Endometrium (tissue), 2 donors: Measurements from ENCODE around the gene NCKAP5L.
"Not testable (repeated sequence)": the region's sequence is repeated elsewhere in the genome, so short reads cannot be mapped to it uniquely, and the experiment has no call there.

Source experiments
- FAIRE-seq: peaks from 2 replicates; lab custom pipeline; 2012; peaks lifted over from hg19 to GRCh38; lab: Jason Lieb, UNC
- donor health status: control.
- donor health status: control.

Gene NCKAP5L

DNA sequence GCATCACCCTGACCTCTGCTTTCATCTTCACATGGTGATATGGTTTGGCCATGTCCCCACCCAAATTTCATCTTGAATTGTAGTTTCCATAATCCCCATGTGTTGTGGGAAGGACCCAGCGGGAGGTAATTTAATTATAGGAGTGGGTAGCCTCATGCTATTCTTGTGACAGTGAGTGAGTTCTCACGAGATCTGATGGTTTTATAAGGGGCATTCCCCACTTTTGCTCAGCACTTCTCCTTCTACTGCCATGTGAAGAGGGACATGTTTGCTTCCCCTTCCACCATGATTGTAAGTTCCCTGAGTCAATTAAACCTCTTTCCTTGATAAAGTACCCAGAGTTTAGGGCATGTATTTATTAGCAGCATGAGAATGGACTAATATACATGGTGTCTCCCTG lies 48.6 kb downstream of the NCKAP5L start:
- no peak for FAIRE-seq

DNA sequence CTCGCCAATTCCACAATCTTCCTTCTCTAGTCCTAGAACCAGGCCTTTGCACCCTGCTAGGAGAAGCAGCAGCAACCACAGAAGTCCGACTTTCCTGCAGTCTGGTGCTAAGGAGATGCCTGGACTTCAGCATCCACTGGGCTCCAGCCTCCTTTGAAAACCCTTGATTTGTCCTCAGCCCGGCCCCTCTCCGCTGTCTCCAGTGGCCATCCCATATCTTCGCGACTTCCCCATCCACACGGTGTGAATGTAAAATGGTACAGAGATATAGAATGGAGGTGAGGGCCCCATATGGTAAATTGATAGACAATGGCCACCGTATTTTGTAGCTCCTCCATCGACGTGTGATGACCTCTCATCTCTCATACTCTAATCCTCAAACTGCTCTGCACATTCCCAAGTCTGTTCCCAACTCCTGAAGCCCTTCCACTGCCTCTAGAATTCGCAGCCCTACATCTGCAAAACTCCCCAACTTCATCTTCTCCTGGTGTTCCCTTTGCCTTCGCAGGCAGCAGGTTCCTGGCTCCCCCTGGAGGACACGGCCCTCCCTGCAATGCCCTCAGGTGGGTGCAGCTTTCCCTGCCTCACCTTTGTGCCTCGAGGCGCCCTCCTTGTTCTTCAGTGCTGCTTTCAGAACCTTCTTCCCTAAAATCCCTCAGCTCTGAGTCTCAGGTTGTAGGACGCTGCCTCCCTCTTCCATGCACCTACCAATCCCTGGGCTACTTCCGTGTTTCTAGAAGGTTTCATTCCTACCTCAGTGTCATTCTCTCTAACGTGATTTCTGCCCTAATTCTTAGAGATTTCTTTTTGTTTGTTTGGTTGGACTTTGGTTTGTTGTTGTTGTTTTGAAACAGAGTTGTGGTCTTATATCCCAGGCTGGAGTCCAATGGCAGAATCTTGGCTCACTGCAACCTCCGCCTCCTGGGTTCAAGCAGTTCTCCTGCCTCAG lies 50.1 kb downstream of the NCKAP5L start:
- no peak for FAIRE-seq

DNA sequence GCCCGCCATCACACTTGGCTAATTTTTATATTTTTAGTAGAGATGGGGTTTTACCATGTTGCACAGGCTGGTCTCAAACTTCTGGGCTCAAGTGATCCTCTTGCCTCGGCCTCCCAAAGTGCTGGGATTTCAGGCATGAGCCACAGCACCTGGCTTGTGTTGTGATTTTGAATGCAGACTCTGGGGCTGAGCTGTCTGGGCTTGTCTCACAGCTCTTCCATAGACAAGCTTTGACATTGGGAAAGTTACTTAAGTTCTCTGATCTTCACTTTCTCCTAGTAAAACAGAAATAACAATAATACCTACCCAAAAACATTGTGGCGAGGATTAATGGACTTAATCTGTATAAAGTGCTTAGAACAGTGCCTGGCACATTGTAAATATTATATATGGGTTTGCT lies 50.9 kb downstream of the NCKAP5L start:
- FAIRE-seq: no peak

DNA sequence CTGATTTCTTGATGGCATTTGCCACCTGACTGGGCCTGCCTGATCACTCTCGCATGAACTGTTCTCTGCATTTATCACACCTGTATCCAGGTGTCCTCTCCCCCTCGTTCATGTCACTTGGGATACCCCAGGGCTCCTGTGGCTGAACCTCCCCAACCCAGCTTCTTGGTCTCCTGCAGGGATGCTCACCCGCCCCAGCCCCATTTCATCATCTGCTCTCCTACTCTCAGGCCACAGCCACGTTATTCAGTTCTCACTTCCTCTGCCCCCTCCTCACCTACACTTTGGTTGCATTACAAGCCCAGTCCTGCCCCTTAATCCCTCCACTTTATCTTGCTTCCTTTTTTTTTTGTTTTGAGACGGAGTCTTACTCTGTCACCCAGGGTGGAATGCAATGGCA lies 51.4 kb downstream of the NCKAP5L start:
- FAIRE-seq: no peak

DNA sequence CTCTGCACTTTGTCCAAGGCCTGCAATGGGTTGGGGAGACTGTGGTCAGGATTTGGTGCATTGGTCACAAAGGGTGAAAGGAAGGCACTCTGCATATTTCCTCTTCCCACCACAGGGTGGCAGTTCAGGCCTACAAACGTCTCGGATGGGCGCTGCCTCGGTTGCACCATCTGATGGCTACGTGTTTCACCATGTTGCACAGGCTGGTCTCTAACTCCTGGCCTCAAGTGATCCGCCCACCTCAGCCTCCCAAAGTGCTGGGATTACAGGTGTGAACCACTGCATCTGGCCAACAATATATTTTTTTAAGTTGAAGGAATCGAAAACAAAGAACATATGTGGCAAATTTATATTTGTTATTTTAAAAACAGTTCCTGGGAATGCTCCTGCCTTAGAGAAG lies 51.8 kb downstream of the NCKAP5L start:
- no peak for FAIRE-seq

DNA sequence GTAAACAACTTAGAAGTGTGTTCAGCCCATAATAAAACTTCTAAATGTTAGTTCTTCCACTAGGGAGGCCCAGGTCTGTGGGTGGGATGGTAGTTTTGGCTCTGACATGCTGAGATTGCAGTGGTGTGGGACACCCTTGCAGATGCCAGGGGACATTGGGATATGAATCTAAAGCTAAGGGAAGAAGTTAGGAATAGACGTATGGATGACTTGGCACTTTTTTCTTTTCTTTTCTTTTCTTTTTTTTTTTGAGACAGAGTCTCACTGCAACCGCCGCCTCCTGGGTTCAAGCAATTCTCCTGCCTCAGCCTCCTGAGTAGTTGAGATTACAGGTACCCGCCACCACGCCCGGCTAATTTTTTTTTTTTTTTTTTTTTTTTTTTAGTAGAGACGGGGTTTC lies 55.1 kb downstream of the NCKAP5L start:
- FAIRE-seq: not testable (repeated sequence)

DNA sequence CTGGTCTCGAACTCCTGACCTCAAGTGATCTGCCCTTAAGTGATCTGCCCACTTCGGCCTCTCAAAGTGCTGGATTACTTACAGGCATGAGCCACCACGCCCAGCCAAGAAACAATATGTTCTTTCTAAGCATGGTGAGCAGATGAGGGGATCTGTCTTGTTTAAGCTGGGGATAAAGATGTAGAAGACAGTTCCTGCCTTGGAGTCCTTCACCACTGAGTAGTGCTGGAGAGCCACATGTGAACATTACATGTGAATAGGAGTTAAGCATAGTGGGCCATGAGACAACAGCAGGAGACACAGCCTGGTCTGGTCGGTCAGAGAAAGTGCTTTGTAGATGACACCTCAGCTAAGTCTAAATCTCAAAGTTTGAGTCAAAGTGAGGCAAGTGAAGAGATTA lies 60.9 kb downstream of the NCKAP5L start:
- no peak for FAIRE-seq

DNA sequence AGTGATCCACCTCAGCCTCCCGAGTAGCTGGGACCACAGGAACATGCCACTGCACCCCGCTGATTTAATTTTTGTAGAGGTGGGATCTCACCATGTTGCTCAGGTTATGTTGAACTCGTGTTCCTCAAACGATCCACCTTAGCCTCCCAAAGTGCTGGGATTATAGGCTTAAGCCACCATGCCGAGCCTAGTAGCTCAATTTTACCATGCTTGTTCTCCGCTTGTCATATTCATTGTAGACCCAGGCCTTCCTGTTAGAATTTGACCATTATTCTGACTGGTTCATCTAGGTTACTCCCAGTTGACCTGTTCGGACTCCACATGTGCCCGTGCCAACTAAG lies 62.1 kb downstream of the NCKAP5L start:
- FAIRE-seq: no peak

DNA sequence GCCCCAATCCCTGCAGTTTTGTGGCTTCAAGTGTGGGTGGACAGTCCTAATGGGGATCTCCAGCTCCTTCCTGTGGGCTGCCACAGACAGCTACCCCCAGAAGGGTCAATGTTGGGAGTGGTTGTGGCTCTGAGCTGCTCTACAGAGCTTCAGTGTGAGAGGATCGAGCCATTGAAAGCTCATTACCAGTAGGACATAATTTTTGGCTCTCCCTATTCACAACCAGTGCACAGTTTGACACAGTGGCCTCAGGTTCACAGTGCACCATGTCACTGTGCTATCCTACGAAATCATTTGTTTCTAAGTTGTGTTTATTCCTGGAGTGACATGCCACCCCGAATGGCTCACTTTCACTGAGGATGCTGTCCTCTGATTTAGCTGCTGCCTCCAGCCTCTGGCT lies 64.1 kb downstream of the NCKAP5L start:
- FAIRE-seq: no peak

DNA sequence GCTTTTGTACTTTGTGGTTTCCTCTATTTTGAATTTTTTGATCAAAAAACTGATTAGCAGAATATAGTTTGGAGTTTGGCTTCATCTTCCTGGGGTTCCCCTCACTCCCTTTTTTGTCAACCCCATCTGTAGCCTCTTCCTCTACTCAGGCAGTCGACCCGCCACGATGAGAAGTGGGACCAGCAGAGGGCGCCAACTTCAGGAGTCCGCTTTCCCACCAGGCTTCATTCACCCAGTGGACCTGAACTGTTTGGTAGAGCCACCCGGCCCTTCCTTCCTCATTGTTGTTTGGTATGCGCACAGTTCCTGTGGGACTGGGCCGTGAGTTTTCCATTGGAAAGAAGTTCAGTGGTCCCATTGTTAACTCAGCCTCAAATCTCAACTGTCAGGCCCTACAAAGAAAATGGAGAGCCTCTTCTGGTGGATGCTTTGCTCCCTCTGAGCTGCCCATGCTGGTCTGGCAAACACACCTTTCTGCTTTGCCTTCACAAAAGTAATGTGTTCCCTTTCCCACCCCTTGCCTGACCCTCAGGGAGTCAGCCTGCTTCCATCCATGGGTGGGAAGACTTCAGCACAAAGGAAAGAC lies 65.1 kb downstream of the NCKAP5L start:
- no peak for FAIRE-seq

DNA sequence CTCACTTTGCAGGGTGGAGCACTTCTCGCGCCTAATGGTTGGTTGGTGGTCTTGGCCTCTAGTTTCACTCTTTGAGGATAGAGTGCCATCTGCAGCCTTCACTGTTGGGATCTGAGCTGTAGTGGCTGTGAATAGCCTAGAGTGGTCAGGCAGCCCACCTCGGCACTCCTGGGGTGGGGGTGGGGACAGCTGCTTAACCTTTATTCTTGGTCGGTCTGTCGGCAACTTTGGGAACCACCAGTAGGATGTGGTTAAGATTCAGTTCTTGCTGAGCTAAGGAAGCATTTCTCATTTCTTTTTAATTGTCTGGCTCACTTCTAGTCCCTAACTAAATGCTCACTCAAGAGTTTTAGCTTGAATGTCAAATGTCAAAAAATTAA lies 65.8 kb downstream of the NCKAP5L start:
- no peak for FAIRE-seq

DNA sequence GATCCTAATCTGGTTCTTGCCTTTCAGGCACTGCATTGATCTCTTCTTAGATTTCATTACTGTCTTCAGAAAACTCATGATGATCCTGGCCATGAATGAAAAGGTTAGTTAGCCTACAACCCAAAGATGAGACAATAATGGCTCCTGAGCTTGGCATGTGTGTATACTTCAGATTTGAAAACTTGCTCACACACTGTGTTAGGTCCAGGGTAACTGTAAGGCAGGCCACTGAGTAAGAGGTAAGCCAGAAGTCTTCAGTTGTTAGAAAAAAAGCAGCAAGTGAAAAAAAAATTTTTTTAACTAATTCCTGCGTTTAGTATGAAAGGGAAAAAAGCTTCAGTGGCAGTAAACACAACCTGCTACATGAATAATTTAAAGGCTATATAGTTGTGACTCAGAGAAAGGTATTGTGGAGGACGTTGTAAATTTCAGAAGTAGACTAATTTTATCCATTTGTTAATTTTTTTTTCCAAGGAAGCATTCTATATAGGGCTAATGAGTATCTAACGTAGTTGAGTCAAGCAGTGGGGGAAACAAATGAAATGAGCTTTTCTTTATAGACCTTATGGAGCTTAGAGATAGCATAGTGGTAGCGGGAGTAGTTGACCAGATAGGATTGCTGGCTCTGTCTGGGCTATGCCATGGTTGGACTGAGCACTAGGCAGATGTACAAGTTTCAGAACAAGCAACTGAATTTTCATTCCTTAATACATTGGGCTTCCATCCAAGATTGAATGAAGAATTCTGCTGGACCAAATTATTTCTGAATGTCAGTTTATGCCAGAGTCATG lies 66.3 kb downstream of the NCKAP5L start:
- no peak for FAIRE-seq

DNA sequence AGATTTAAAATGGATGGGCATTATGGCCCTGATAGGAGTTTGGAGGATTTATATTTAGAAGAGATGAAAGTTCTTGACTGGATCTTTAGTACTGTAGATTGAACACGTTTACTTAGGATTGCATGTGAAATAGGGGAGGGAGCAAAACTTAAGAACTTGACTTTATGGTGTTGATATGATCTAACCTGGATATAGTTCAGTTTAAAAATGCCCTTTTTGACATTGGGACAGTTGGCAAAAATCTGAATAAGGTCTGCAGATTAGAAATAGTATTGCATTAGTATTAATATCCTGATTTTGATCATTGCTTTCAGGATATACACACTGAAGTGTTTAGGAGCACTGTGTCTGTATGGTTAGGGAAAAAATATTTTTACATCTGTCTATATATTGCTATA lies 77.2 kb downstream of the NCKAP5L start:
- FAIRE-seq: no peak

DNA sequence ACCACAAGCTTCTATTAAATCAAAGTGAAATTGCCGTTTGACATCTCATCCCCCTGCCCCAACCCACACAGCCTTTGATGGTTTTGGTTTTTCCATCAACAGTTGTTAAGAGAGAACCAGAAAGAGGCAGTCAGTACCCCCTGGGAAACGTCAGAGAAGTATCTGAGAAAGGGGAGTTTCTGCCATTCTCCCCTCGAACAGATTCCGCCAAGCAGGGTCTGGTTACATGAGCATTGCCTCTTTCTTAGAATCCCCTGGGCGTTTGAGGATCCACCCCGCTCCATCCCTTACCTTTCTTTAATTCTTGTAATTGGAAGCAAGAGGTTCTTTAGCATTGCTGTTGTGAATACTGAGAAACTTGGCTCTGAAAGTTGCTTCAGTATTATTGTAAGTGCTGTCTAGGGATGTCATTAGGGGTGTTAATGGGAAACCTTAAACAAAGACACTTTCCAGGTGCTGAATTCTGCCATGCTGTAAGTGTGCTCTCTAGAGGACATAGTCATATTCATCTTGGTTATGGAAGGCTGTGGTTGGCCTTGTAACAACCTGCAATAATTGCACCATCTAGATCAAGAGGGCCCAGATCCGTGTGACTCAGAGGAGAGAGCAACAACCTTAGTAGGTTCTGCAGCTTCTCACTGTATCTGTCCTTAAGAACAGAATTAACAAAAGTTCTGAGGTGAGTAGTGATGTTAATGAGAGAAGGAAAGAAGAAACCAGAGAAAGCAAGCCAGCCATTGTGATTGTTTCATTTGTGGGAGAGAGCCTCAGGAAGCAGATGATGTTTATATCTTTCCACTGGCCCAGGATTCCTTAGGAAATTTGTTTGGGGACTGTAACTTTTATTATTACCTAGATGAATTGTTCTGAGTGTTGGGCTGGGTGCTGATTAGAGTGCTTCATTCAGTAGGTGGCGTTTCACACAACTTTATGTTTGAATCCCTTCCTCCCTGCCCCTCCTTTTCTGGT lies 77.9 kb downstream of the NCKAP5L start:
- FAIRE-seq: no peak

DNA sequence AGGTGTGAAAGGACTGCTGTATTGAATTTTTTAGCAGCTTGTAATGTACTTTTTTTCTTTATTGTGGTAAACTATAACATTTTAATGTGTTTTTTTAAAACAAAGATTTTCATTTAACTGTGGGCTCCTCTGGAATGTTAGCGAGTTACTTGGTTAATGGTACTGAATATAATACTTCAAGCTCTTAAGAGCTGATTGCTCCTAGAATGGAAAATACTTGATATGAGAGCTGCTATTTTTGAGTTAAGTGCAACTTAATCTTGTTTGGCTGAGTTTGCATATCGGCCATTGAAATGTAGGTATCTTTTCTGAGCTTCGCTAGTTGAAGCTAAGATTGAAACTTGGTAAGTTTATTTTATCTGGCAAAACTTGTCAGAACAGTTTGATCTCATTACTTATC lies 79.4 kb downstream of the NCKAP5L start:
- no peak for FAIRE-seq

DNA sequence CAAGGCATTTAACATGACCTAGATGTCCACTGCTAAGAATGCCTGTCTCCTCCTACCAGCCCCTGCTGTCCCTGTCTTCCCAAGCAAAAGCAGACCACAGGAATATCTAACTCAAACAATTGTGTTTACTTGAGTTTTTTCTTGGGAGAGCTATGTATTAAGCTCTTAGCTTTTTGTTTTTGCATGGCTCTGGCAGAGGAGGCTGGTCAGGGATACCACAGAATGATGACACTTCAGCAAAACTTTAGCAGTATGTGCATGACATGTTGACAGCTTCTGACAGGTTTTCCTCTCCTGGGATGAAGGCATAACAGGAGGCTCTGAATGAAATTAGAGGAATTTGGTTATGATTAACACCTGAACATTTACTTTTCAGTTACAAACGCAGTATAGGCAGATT lies 79.9 kb downstream of the NCKAP5L start:
- no peak for FAIRE-seq

DNA sequence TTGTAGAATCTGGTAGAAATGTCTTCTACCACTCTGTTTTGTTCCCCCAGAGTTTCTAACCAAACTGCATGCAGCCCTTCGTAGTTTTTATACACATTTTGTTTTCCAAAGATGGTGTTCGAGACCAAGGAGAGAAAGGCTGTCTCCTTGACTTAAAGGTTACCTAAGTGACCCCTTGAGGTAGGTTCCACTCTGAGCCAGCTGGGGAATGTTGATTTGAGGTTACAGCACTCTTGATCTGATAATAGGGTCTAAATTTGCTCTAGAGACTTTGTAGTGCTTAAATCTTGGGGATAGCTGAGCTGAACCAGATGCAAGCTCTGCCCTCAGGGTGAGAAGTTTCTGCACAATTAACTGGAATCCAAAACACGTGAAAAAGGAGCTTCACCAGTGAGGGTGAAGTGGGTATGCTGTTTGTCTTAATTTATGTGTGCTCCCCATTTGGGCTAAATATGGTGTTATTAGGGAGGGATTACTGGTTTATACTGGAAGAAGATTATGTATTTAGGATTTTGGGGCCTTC lies 83.8 kb downstream of the NCKAP5L start:
- FAIRE-seq: no peak

DNA sequence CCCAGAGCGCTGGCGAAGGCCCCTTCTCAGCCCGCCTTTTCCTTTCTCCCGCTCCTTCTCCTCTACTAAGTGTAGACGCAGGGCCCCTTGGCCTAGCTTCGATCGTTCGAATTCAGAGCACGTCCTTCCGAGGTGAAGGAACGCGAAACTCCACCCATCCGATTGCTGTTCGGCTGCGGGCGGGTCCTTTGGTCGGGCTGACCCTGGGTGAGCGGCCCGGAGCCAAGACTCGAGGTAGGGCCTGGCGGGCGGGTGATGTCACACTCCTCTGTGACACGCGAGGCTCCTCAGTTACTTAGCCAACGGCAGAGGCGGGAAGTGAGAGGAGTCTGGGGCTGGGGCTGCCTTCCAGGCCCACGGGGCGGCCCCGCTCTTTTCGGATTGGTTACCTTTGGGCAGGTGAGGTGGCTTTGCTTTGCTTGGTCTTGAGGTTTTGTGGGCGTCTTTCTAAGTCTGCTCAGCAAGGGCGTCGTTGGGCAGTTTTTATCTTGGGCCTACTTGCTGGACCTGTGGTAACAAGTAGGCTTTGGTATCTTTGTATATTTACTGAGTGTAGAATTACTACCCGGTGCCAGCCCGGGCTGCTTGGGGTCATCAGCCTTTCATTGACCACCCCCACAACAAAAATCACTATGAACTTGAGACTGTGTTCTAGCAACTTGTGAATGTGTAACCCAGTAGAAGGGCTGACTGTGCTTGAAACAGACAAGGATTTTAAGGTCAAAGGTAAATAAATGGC lies 86.2 kb downstream of the NCKAP5L start:
- no peak for FAIRE-seq
